Measurements from ENCODE around the gene ZBTB21. TPM values are rescaled to one million over a fixed set of nuclear protein-coding genes. Genes with fewer than 3 reads are reported as not detected.

ZBTB21 gene
- polyA plus RNA-seq, 3 donors = 4.7 to 7.2 (median 6.3) TPM

DNA sequence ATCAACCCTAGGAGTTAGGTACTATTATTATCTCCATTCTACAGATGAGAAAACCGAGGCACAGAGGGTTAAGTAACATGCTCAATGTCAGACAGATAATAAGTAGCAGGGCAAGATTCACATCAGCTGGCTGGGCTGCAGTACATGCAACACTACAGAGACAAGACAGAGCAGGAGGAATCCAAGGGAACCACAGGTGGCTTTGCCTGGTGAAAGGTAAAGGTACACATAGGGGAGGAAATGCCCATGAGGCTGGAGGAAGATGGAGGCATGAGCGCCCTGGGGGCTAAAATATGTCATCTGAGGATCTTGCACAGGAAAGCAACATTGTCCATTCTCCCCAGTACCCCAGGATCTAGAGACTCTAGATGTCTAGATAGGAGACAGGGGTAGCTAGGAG lies 8.4 kb downstream of the ZBTB21 start:
- H3K4me3 ChIP-seq (replicated peaks in 1 of 3; ENCODE audit: low read depth in 2 of 3, low read length in 3 of 3) = no peak overlapping the region
- TF ChIP-seq, protein P1, sequence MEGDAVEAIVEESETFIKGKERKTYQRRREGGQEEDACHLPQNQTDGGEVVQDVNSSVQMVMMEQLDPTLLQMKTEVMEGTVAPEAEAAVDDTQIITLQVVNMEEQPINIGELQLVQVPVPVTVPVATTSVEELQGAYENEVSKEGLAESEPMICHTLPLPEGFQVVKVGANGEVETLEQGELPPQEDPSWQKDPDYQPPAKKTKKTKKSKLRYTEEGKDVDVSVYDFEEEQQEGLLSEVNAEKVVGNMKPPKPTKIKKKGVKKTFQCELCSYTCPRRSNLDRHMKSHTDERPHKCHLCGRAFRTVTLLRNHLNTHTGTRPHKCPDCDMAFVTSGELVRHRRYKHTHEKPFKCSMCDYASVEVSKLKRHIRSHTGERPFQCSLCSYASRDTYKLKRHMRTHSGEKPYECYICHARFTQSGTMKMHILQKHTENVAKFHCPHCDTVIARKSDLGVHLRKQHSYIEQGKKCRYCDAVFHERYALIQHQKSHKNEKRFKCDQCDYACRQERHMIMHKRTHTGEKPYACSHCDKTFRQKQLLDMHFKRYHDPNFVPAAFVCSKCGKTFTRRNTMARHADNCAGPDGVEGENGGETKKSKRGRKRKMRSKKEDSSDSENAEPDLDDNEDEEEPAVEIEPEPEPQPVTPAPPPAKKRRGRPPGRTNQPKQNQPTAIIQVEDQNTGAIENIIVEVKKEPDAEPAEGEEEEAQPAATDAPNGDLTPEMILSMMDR (IDR thresholded peaks at IDR 0.05) = no peak
- peaks cover 7% of the 10 kb centered on the region for H3K4me1 Mint-ChIP-seq
- intact Hi-C loops (cut with micrococcal nuclease) = loop anchor here in 1 of 2 donors (10.0 kb wide), 1 partner anchor 67 kb away; no protein-coding TSS in a partner anchor
- no peaks in the 10 kb centered on the region for H3K4me1 ChIP-seq (ENCODE audit: control insufficient read depth in 1 of 2, insufficient read depth in 2 of 2, low read length in 2 of 2)
- H3K27me3 ChIP-seq (ENCODE audit: control insufficient read depth in 2 of 2, insufficient read depth in 2 of 2, low read length in 2 of 2) = no peaks in the 10 kb centered on the region
- no peak overlapping the region for H3K4me3 Mint-ChIP-seq
- no peak overlapping the region for H3K4me2 ChIP-seq (replicated peaks; ENCODE audit: extremely low read depth, low read length, poor library complexity, severe bottlenecking)
- H4K20me1 ChIP-seq (ENCODE audit: insufficient read depth, low read length) = peaks cover 60% of the 10 kb centered on the region
- H3K27ac ChIP-seq (ENCODE audit: low read depth in 1 of 2, low read length in 2 of 2) = no peak overlapping the region
- no peak overlapping the region for H2AFZ ChIP-seq (ENCODE audit: insufficient read depth, low read depth, low read length, poor library complexity, severe bottlenecking)
- H3K9ac ChIP-seq (ENCODE audit: insufficient read depth, low read length, poor library complexity, severe bottlenecking) = no peak overlapping the region
- H3K36me3 Mint-ChIP-seq = peaks cover 37 to 46% of the 10 kb centered on the region in 2 donors
- no peak overlapping the region for H3K27ac Mint-ChIP-seq
- H3K9me3 ChIP-seq (replicated peaks in 1 of 2; ENCODE audit: control insufficient read depth in 1 of 2, insufficient read depth in 1 of 2, low read length in 2 of 2) = peaks cover 0 to under 1% of the 10 kb centered on the region in 2 donors
- H3K27me3 Mint-ChIP-seq (ENCODE audit: low read depth in 3 of 3) = peaks cover 0 to 2% (median 2%) of the 10 kb centered on the region in 3 donors
- peaks cover 9 to 45% of the 10 kb centered on the region in 2 donors for H3K36me3 ChIP-seq (replicated peaks in 1 of 2; ENCODE audit: control insufficient read depth in 1 of 2, insufficient read depth in 2 of 2, low read length in 2 of 2)
- H3K79me2 ChIP-seq (ENCODE audit: insufficient read depth, low read length) = no peaks in the 10 kb centered on the region
- no peak for DNase-seq
- WGBS (ENCODE audit: insufficient coverage) = 100% methylated on average over 1 of the region's 2 CpGs
- H3K9me3 Mint-ChIP-seq = peaks cover 0 to under 1% (median 0%) of the 10 kb centered on the region in 7 donors

DNA sequence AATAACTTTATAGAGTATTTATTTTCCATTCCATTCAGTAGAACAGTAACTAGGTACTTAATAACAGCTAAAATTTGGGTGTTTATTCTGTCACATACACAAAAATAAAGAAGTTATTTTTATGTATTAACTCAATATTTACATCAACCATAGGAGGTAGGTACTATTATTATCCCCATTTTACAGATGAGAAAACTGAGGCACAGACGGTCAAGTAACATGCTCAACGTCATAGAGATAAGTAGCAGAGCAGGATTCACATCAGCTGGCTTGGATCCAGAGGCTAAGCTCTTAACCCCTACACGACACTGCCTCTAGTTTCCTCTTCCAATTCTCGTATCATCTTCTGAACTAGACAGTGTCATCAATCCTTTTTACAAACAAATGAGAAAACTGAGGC lies 9.3 kb downstream of the ZBTB21 start:
- Mint-ChIP-seq H3K27me3 (ENCODE audit: low read depth in 3 of 3) (peaks cover 0 to 2% (median 2%) of the 10 kb centered on the region in 3 donors), H3K9me3 (peaks cover 0 to 7% (median 2%) of the 10 kb centered on the region in 7 donors), H3K4me3 (no peak overlapping the region), H3K36me3 (peaks cover 41 to 55% of the 10 kb centered on the region in 2 donors), H3K4me1 (peaks cover 5% of the 10 kb centered on the region), H3K27ac (no peak overlapping the region)
- no peaks in the 10 kb centered on the region for H3K4me1 ChIP-seq (ENCODE audit: control insufficient read depth in 1 of 2, insufficient read depth in 2 of 2, low read length in 2 of 2)
- H3K36me3 ChIP-seq (replicated peaks in 1 of 2; ENCODE audit: control insufficient read depth in 1 of 2, insufficient read depth in 2 of 2, low read length in 2 of 2) = peaks cover 9 to 53% of the 10 kb centered on the region in 2 donors
- H3K4me3 ChIP-seq (replicated peaks in 1 of 3; ENCODE audit: low read depth in 2 of 3, low read length in 3 of 3) = no peak overlapping the region
- H4K20me1 ChIP-seq (ENCODE audit: insufficient read depth, low read length) = peaks cover 57% of the 10 kb centered on the region
- no peaks in the 10 kb centered on the region for H3K79me2 ChIP-seq (ENCODE audit: insufficient read depth, low read length)
- no peaks in the 10 kb centered on the region for H3K27me3 ChIP-seq (ENCODE audit: control insufficient read depth in 2 of 2, insufficient read depth in 2 of 2, low read length in 2 of 2)
- H2AFZ ChIP-seq (ENCODE audit: insufficient read depth, low read depth, low read length, poor library complexity, severe bottlenecking) = no peak overlapping the region
- H3K9ac ChIP-seq (ENCODE audit: insufficient read depth, low read length, poor library complexity, severe bottlenecking) = no peak overlapping the region
- intact Hi-C loops (cut with micrococcal nuclease) = loop anchor here in 1 of 2 donors (10.0 kb wide), 1 partner anchor 66 kb away; no protein-coding TSS in a partner anchor
- TF ChIP-seq, protein P1 (IDR thresholded peaks at IDR 0.05) = no peak
- no peak for DNase-seq
- H3K27ac ChIP-seq (ENCODE audit: low read depth in 1 of 2, low read length in 2 of 2) = no peak overlapping the region
- WGBS (ENCODE audit: insufficient coverage) = 100% methylated on average over 3 of the region's 4 CpGs
- H3K4me2 ChIP-seq (replicated peaks; ENCODE audit: extremely low read depth, low read length, poor library complexity, severe bottlenecking) = no peak overlapping the region
- peaks cover 0 to 9% of the 10 kb centered on the region in 2 donors for H3K9me3 ChIP-seq (replicated peaks in 1 of 2; ENCODE audit: control insufficient read depth in 1 of 2, insufficient read depth in 1 of 2, low read length in 2 of 2)

Measured in CD14-positive monocyte (primary cell).